WTC11 (cell line): Measurements from ENCODE around the gene PACS1. TPM values are rescaled to one million over a fixed set of nuclear protein-coding genes. Genes with fewer than 3 reads are reported as not detected.

Experiments used
- ATAC-seq: fragments of 200-7000 bp; cut with Tn5 transposase; 2 replicates; pipeline ENCODE4 v1.10.0; 2021; ENCODE audit warnings: mild to moderate bottlenecking, moderate library complexity
- CTCF ChIA-PET: fragments of 300-600 bp; sonication (Branson Sonifier 250); formaldehyde crosslinking; loops from one replicate; lab custom pipeline; 2021; ENCODE audit warnings: antibody characterized with exemption; lab: Charles Lee
- POLR2A ChIA-PET: fragments of 350-600 bp; sonication (Branson Sonifier 250); formaldehyde crosslinking; loops from one replicate; lab custom pipeline; 2021; ENCODE audit warnings: antibody characterized with exemption; lab: Charles Lee
- DNase-seq: peaks from one replicate; pipeline ENCODE4 v3.0.0; 2021; ENCODE audit warnings: low spot score
- H3K27ac Mint-ChIP-seq: 2 replicates; pipeline ENCODE4 v1.8.0; 2021; ENCODE audit warnings: mixed read lengths
- H3K27me3 Mint-ChIP-seq: 2 replicates; pipeline ENCODE4 v1.8.0; 2021; ENCODE audit warnings: low read depth, mild to moderate bottlenecking, moderate library complexity, mixed read lengths
- H3K36me3 Mint-ChIP-seq: 2 replicates; pipeline ENCODE4 v1.8.0; 2021; ENCODE audit warnings: mixed read lengths
- H3K4me1 Mint-ChIP-seq: 2 replicates; pipeline ENCODE4 v1.8.0; 2022; ENCODE audit warnings: mixed read lengths
- H3K4me3 Mint-ChIP-seq: 2 replicates; pipeline ENCODE4 v1.8.0; 2021; ENCODE audit warnings: mild to moderate bottlenecking, moderate library complexity, mixed read lengths
- H3K9me3 Mint-ChIP-seq: 2 replicates; pipeline ENCODE4 v1.8.0; 2021; ENCODE audit warnings: mixed read lengths
- CBFB ChIP-seq: sonication (generic); formaldehyde crosslinking; IDR thresholded peaks from 2 replicates; pipeline ENCODE4 v1.8.1; 2022; ENCODE audit warnings: mild to moderate bottlenecking, low read depth, missing genetic modification reagents
- CDX4 ChIP-seq: fragments of 250-450 bp; sonication (Bioruptor Pico); IDR thresholded peaks from 2 replicates; pipeline ENCODE4 v1.9.0; 2021; ENCODE audit warnings: moderate library complexity, mild to moderate bottlenecking, inconsistent platforms, borderline replicate concordance
- ETV6 ChIP-seq: sonication (generic); formaldehyde crosslinking; IDR thresholded peaks from 2 replicates; pipeline ENCODE4 v1.8.1; 2022; ENCODE audit warnings: mild to moderate bottlenecking, missing genetic modification reagents
- FOXK1 ChIP-seq: sonication (generic); formaldehyde crosslinking; IDR thresholded peaks from 2 replicates; pipeline ENCODE4 v1.8.0; 2022; ENCODE audit warnings: mild to moderate bottlenecking, moderate library complexity, missing genetic modification reagents
- GRHL2 ChIP-seq: fragments of 250-450 bp; sonication (Bioruptor Pico); IDR thresholded peaks from 2 replicates; pipeline ENCODE4 v1.8.0; 2022; ENCODE audit warnings: mild to moderate bottlenecking, moderate library complexity; ENCODE audit not compliant: insufficient replicate concordance, severe bottlenecking
- IRF1 ChIP-seq: sonication (generic); formaldehyde crosslinking; IDR thresholded peaks from 2 replicates; pipeline ENCODE4 v1.8.0; 2023; ENCODE audit warnings: missing genetic modification reagents
- JAZF1 ChIP-seq: fragments of 250-450 bp; sonication (Bioruptor Pico); IDR thresholded peaks from 2 replicates; pipeline ENCODE4 v1.9.0; 2021; ENCODE audit warnings: moderate library complexity, mild to moderate bottlenecking, inconsistent platforms
- JUN ChIP-seq: sonication (generic); formaldehyde crosslinking; IDR thresholded peaks from 2 replicates; pipeline ENCODE4 v1.8.0; 2023; ENCODE audit warnings: mild to moderate bottlenecking, missing genetic modification reagents
- NR3C1 ChIP-seq: sonication (generic); formaldehyde crosslinking; conservative IDR thresholded peaks from 2 replicates; pipeline ENCODE4 v1.8.1; 2023; ENCODE audit warnings: low read depth, mild to moderate bottlenecking, missing genetic modification reagents
- SMAD3 ChIP-seq: sonication (generic); formaldehyde crosslinking; IDR thresholded peaks from 2 replicates; pipeline ENCODE4 v1.8.0; 2022; ENCODE audit warnings: missing genetic modification reagents, mild to moderate bottlenecking, borderline replicate concordance
- TP53 ChIP-seq: sonication (generic); formaldehyde crosslinking; IDR thresholded peaks from 2 replicates; pipeline ENCODE4 v1.8.1; 2023; ENCODE audit warnings: mild to moderate bottlenecking, missing genetic modification reagents
- USF2 ChIP-seq: sonication (generic); formaldehyde crosslinking; IDR thresholded peaks from 2 replicates; pipeline ENCODE4 v1.8.1; 2023; ENCODE audit warnings: mild to moderate bottlenecking, missing genetic modification reagents, moderate library complexity
- ZNF121 ChIP-seq: sonication (generic); formaldehyde crosslinking; IDR thresholded peaks from 2 replicates; pipeline ENCODE4 v1.8.0; 2023; ENCODE audit warnings: missing genetic modification reagents
- total RNA-seq: library from RNA; stranded (reverse); gene quantifications from 3 replicates; pipeline ENCODE4 v1.2.3, GENCODE V29; 2021
- TF ChIP-seq, protein P1 (sequence below): sonication (generic); formaldehyde crosslinking; IDR thresholded peaks from 2 replicates; pipeline ENCODE4 v1.8.1; 2022; ENCODE audit warnings: mild to moderate bottlenecking, missing genetic modification reagents, moderate library complexity, borderline replicate concordance
- TF ChIP-seq, protein P2 (sequence below): fragments of 250-450 bp; sonication (Bioruptor Pico); IDR thresholded peaks from 2 replicates; pipeline ENCODE4 v1.9.0; 2021; ENCODE audit warnings: mild to moderate bottlenecking
- TF ChIP-seq, protein P3 (sequence below): fragments of 200-600 bp; IDR thresholded peaks from 2 replicates; pipeline ENCODE4 v1.8.0; 2022; ENCODE audit warnings: antibody characterized with exemption

The PACS1 gene
- total RNA-seq, 1 experiment from 2014 or later: 34.8 TPM

DNA sequence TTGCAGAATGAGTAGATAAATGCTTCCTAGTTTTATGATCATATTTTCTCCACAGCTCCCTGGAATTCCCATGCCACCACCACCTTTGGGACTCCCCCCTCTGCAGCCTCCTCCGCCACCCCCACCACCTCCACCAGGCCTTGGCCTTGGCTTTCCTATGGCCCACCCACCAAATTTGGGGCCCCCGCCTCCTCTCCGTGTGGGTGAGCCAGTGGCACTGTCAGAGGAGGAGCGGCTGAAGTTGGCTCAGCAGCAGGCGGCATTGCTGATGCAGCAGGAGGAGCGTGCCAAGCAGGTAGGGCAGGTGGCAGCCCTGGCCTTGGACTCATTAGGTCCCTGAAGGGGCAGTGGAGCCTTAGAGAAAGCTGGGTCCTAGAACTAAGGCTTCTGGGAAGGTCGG, 15.1 kb upstream of the PACS1 start (continued):
- no peak for TF ChIP-seq TP53 (CRISPR knock-in tag)
- TF ChIP-seq GRHL2: no peak
- no peak for TF ChIP-seq IRF1
- no peak for TF ChIP-seq JUN
- TF ChIP-seq CBFB (CRISPR knock-in tag): no peak
- TF ChIP-seq ZNF121 (CRISPR knock-in tag): no peak
- no peak for TF ChIP-seq USF2 (CRISPR knock-in tag)

- TF ChIP-seq SMAD3 (CRISPR knock-in tag): no peak
- no peak for TF ChIP-seq JAZF1 (CRISPR knock-in tag)
- no peak for TF ChIP-seq CDX4 (CRISPR knock-in tag)
- no peak for TF ChIP-seq NR3C1
- TF ChIP-seq FOXK1: no peak
- TF ChIP-seq, protein P1, sequence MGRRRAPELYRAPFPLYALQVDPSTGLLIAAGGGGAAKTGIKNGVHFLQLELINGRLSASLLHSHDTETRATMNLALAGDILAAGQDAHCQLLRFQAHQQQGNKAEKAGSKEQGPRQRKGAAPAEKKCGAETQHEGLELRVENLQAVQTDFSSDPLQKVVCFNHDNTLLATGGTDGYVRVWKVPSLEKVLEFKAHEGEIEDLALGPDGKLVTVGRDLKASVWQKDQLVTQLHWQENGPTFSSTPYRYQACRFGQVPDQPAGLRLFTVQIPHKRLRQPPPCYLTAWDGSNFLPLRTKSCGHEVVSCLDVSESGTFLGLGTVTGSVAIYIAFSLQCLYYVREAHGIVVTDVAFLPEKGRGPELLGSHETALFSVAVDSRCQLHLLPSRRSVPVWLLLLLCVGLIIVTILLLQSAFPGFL (CRISPR knock-in tag): no peak
- TF ChIP-seq, protein P2, sequence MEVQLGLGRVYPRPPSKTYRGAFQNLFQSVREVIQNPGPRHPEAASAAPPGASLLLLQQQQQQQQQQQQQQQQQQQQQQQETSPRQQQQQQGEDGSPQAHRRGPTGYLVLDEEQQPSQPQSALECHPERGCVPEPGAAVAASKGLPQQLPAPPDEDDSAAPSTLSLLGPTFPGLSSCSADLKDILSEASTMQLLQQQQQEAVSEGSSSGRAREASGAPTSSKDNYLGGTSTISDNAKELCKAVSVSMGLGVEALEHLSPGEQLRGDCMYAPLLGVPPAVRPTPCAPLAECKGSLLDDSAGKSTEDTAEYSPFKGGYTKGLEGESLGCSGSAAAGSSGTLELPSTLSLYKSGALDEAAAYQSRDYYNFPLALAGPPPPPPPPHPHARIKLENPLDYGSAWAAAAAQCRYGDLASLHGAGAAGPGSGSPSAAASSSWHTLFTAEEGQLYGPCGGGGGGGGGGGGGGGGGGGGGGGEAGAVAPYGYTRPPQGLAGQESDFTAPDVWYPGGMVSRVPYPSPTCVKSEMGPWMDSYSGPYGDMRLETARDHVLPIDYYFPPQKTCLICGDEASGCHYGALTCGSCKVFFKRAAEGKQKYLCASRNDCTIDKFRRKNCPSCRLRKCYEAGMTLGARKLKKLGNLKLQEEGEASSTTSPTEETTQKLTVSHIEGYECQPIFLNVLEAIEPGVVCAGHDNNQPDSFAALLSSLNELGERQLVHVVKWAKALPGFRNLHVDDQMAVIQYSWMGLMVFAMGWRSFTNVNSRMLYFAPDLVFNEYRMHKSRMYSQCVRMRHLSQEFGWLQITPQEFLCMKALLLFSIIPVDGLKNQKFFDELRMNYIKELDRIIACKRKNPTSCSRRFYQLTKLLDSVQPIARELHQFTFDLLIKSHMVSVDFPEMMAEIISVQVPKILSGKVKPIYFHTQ (CRISPR knock-in tag): no peak
- TF ChIP-seq, protein P3, sequence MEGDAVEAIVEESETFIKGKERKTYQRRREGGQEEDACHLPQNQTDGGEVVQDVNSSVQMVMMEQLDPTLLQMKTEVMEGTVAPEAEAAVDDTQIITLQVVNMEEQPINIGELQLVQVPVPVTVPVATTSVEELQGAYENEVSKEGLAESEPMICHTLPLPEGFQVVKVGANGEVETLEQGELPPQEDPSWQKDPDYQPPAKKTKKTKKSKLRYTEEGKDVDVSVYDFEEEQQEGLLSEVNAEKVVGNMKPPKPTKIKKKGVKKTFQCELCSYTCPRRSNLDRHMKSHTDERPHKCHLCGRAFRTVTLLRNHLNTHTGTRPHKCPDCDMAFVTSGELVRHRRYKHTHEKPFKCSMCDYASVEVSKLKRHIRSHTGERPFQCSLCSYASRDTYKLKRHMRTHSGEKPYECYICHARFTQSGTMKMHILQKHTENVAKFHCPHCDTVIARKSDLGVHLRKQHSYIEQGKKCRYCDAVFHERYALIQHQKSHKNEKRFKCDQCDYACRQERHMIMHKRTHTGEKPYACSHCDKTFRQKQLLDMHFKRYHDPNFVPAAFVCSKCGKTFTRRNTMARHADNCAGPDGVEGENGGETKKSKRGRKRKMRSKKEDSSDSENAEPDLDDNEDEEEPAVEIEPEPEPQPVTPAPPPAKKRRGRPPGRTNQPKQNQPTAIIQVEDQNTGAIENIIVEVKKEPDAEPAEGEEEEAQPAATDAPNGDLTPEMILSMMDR: no peak
- no peak for TF ChIP-seq ETV6 (CRISPR knock-in tag)
- TF ChIP-seq, all 79 proteins: peak for 0
- ChIA-PET POLR2A (no interaction called here), CTCF (interaction anchor here (1.3 kb wide), 1 partner anchor 12 kb away, joined by 3 read pairs; no protein-coding TSS in a partner anchor)
- Mint-ChIP-seq H3K27ac (no peak overlapping the region), H3K4me3 (no peak overlapping the region), H3K27me3 (no peaks in the 10 kb centered on the region), H3K9me3 (no peaks in the 10 kb centered on the region), H3K4me1 (peaks cover 9% of the 10 kb centered on the region), H3K36me3 (peaks cover 75% of the 10 kb centered on the region)
- ATAC-seq (no peak), DNase-seq (no peak)
Measured at GRCh38 chr11:66056501-66056900, 13.6 kb upstream of the PACS1 start.
